ENCODE results near the gene LATS2.

GRCh38 chr13:21050288-21051197, 10.8 kb downstream of the LATS2 start:
- TF ChIP-seq POLR2A (IDR thresholded peaks at IDR 0.05): no peak
- TF ChIP-seq, protein P1, sequence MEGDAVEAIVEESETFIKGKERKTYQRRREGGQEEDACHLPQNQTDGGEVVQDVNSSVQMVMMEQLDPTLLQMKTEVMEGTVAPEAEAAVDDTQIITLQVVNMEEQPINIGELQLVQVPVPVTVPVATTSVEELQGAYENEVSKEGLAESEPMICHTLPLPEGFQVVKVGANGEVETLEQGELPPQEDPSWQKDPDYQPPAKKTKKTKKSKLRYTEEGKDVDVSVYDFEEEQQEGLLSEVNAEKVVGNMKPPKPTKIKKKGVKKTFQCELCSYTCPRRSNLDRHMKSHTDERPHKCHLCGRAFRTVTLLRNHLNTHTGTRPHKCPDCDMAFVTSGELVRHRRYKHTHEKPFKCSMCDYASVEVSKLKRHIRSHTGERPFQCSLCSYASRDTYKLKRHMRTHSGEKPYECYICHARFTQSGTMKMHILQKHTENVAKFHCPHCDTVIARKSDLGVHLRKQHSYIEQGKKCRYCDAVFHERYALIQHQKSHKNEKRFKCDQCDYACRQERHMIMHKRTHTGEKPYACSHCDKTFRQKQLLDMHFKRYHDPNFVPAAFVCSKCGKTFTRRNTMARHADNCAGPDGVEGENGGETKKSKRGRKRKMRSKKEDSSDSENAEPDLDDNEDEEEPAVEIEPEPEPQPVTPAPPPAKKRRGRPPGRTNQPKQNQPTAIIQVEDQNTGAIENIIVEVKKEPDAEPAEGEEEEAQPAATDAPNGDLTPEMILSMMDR (IDR thresholded peaks at IDR 0.05): no peak

Measured in ovary (tissue), 3 donors.